NCI-H1092 (cell line): Measurements from ENCODE around the gene SELENOO.

Experiments
- DNase-seq: peaks from one replicate; lab custom pipeline; 2025; lab: John Stamatoyannopoulos, UW

Gene SELENOO

GRCh38 chr22:50184902-50185374 lies 15.9 kb upstream of the SELENOO start:
- DNase-seq, result no peak

- peak; percentile 36 for DNase-seq
Observed at GRCh38 chr22:50185375-50186087, 15.3 kb upstream of the SELENOO start, which contains the start of gene TRABD. Gene TRABD, plus strand, starts transcription at chr22:50185913. Its CDS starts 7,148 bp downstream, at chr22:50193061.

GRCh38 chr22:50186181-50186714 lies 14.6 kb upstream of the SELENOO start:
- no peak for DNase-seq

GRCh38 chr22:50186761-50187523 lies 13.9 kb upstream of the SELENOO start:
- DNase-seq, result no peak

- no peak for DNase-seq
Observed at GRCh38 chr22:50188356-50188755, 12.5 kb upstream of the SELENOO start.

GRCh38 chr22:50189184-50189848 lies 11.5 kb upstream of the SELENOO start:
- no peak for DNase-seq

GRCh38 chr22:50189849-50190181 lies 11.0 kb upstream of the SELENOO start:
- no peak for DNase-seq

GRCh38 chr22:50190182-50190940 lies 10.4 kb upstream of the SELENOO start:
- peak; percentile 17 for DNase-seq

GRCh38 chr22:50190941-50191741 lies 9.7 kb upstream of the SELENOO start:
- no peak for DNase-seq

- DNase-seq, result no peak
Observed at GRCh38 chr22:50192436-50193204, 8.2 kb upstream of the SELENOO start.

- no peak for DNase-seq
Observed at GRCh38 chr22:50193621-50194020, 7.2 kb upstream of the SELENOO start.

- no peak for DNase-seq
Observed at GRCh38 chr22:50194037-50194805, 6.6 kb upstream of the SELENOO start.

- DNase-seq, result no peak
Observed at GRCh38 chr22:50196256-50196655, 4.6 kb upstream of the SELENOO start.

GRCh38 chr22:50197000-50197800 lies 3.6 kb upstream of the SELENOO start:
- DNase-seq, result no peak

GRCh38 chr22:50197856-50198623 lies 2.8 kb upstream of the SELENOO start:
- DNase-seq, result no peak

- no peak for DNase-seq
Observed at GRCh38 chr22:50198624-50199017, 2.2 kb upstream of the SELENOO start.

GRCh38 chr22:50199251-50199721 lies 1.5 kb upstream of the SELENOO start:
- DNase-seq, result no peak
